GM18508 (cell line): ENCODE measurements around the gene SBNO1.
"Not testable (repeated sequence)": the region's sequence is repeated elsewhere in the genome, so short reads cannot be mapped to it uniquely, and the experiment has no call there.

ENCODE experiments used
- ATAC-seq: cut with Tn5 transposase; IDR thresholded peaks from one replicate; pipeline ENCODE4 v1.9.1; 2021; ENCODE audit warnings: moderate number of reproducible peaks; ENCODE audit not compliant: insufficient read depth, unreplicated experiment

Gene SBNO1

GRCh38 chr12:123389560-123390351 lies 25.1 kb upstream of the SBNO1 start:
- no peak for ATAC-seq

- no peak for ATAC-seq
Measured at GRCh38 chr12:123388951-123389559, 24.4 kb upstream of the SBNO1 start.

- no peak for ATAC-seq
Measured at GRCh38 chr12:123388177-123388950, 23.7 kb upstream of the SBNO1 start.

DNA sequence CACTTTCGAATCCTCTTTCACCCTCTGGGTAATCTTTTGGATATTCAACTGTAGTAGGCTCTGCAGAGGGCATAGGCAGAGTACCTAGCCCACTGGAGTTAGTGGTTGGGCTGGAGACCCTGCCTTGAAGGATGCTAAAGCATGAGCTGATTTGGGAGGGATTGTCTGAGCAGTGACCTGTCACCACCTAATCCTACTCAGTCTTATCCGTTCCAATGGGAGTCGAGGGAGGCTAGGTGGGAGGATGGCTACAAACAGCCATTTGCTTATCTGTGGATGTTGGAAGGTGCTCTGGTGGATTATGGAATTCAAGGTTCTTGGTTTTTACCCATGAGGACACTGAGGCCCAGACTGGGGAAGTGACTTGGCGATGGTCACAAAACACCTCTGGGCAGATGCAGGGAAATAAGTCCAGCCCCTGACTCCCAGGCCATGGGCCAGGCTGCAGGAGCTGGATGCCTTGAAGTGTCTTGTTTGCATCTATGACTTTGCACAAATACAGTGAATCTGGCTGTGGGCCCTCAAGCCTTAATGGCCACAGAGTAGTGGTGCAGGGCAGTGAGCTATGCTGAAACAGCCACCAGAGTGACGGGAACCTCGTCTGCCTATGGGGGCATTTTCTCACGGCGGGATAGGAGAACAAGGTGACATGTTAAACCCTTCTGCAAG lies 23.0 kb upstream of the SBNO1 start:
- ATAC-seq, result no peak

DNA sequence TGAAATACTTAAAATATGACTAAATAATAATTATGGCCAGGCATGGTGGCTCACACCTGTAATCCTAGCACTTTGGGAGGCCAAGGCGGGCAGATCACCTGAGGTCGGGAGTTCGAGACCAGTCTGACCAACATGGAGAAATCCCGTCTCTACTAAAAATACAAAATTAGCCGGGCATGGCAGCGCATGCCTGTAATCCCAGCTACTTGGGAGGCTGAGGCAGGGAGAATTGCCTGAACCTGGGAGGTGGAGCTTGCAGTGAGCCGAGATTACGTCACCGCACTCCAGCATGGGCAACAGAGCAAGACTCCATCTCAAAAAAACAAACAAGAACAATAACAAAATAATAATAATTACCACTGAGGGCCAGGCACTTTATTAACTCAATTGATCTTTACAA lies 20.9 kb upstream of the SBNO1 start:
- ATAC-seq, result not testable (repeated sequence)

GRCh38 chr12:123384994-123385376 lies 20.3 kb upstream of the SBNO1 start:
- ATAC-seq, result no peak

DNA sequence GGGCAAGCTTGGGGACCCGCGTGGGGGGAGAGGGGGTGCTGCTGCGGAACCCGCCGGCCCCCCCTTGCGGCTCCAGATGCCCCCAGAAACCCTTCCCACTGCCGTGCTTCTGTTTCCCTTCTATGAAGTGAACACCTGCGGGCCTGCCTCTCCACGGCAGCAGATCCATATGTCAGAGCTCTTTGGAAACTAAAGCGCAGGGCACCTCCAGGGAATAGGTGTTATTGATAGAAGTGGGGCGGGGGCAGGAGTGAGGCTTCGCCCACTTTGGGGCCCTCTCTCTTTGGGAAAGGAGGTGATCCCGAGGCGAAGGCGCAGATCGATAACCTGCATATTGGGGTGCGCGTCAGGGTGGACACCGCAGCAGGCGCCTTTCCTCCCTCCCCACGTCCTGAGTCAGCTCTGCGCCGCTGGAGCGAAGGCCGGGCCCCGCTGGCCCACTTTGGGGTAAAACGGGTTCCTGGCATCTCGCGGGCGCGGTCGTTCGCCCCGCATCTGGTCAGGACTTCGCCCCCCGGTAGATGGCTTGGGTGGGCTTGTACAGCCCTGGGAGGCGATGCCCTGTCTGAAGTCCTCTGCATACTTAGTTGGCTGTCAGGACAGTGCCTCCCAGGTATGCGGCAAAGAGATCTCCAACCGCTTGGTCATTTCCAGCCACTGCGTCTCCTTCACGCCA lies 19.8 kb upstream of the SBNO1 start:
- ATAC-seq, result no peak

GRCh38 chr12:123382684-123383083 lies 18.0 kb upstream of the SBNO1 start:
- no peak for ATAC-seq

GRCh38 chr12:123379391-123379790 lies 14.7 kb upstream of the SBNO1 start:
- no peak for ATAC-seq

DNA sequence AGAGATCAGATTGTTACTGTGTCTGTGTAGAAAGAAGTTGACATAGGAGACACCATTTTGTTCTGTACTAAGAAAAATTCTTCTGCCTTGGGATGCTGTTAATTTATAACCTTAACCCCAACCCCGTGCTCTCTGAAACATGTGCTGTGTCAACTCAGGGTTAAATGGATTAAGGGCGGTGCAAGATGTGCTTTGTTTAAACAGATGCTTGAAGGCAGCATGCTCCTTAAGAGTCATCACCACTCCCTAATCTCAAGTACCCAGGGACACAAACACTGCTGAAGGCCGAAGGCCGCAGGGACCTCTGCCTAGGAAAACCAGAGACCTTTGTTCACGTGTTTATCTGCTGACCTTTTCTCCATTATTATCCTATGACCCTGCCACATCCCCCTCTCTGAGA lies 7.8 kb upstream of the SBNO1 start:
- ATAC-seq, result not testable (repeated sequence)

DNA sequence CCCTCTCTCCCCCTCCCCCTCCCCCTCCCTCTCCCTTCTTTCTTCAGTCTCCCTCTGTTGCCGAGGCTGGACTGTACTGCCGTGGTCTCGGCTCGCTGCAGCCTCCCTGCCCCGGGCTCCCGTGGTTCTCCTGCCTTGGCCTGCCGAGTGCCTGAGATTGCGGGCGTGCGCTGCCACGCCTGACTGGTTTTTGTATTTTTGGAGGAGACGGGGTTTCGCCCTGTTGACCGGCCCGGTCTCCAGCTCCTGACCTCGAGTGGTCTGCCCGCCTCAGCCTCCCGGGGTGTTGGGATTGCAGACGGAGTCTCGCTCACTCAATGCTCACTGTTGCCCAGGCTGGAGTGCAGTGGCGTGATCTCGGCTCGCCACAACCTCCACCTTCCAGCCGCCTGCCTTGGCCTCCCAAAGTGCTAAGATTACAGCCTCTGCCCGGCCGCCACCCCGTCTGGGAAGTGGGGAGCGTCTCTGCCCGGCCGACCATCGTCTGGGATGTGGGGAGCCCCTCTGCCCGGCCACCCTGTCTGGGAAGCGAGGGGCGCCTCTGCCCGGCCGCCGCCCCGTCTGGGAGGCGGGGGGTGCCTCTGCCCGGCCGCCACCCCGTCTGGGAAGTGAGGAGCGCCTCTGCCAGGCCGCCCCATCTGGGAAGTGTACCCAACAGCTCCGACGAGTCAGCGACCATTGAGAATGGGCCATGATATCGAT lies 7.2 kb upstream of the SBNO1 start:
- ATAC-seq, result not testable (repeated sequence)

- no peak for ATAC-seq
Measured at GRCh38 chr12:123369229-123369628, 4.6 kb upstream of the SBNO1 start.

- not testable (repeated sequence) for ATAC-seq
Measured at GRCh38 chr12:123368431-123368830, 3.8 kb upstream of the SBNO1 start.

DNA sequence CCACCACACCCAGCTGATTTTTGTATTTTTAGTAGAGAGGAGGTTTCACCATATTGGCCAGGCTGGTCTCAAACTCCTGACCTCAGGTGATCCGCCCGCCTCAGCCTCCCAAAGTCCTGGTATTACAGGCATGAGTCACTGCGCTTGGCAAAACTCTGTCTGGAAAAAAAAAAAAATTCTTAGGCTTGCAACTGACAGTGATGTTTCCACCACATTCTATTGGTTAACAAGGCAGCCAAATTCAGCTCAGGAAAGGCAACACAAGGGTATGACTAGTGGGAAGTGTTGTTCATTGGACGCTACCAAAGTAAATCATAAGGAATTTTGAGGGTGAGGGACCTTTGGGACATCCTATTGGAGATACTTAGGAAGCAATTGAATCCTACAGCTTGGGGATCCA lies 2.9 kb upstream of the SBNO1 start:
- no peak for ATAC-seq

DNA sequence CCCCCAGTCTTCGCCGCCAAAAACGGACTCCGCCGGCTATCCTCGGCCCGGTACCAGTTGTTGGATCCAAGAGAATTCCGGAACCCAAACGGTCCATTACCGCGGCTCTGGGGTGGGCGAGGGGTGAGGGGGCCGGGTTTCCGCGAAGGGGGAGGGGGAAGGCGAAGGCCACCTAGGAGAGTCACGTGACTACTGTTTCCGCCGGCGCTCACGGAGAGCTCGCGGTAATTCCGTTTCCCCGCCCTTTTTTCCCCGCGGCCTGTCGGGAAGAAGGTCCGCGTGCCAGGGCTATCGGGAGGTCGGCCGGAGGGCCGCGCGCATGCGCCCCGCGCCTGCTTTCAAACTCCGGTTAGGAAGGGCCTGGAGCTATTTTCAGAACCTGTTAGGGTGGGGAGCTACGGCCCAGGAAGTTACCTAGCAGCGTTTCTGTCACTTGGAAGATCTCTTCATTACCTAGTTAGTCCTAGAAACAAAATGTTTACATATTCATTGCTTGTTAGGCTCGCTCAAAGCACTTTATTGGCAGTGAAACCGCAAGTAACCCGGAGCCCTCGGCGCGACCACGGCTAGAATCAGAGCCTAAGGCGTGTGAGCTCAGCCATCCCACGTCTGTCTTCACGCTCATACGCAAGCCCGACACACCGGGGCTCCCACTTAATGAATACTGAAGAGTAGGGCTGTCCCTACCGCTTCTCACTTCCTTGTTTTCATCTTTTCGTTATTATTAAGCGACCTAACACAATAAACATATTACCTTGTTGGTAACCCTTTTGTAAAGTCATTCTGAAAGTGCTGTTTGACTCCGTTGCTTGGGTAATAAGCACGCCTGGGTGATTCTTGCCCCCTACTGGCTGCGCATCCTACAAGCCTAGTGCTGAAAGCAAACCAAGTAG lies 624 bp upstream of the SBNO1 start:
- ATAC-seq, result peak; percentile 62

GRCh38 chr12:123363740-123364531 lies 711 bp downstream of the SBNO1 start:
- no peak for ATAC-seq

DNA sequence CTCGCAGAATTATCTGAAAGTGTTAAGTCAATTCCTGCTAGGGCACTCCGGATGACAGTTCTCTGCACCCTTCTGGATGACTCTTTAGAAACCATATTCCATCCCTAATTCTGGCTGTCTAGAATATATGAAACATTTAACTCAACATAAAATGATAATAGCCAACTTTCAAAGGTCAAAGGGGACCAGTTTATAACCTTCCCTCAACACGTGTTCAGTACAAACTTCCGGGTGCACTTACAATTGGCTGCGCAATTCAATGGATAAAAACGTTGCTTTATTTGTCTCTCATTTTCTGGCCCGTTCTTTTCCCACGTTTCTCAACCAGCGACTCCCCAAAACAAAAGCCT lies 1.3 kb downstream of the SBNO1 start:
- ATAC-seq, result no peak

DNA sequence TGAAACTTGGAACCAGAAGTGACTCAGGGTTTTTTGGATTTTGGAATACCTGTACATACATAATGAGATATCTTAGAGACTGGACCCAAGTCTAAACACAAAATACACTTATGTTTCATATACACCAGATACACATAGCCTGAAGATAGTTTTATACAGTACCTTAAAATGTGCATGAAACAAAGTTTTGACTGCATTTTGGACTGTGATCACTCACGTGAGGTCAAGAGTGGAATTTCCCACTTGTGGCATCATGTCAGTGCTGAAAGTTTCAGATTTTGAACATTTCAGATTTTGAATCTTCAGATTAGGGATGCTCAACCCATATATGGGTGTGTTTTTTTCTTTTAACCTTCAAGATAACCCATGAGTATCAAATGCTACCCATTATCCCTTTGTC lies 6.6 kb downstream of the SBNO1 start:
- ATAC-seq, result no peak
